ENCODE results near the gene CDC42EP2.

CDC42EP2 gene

DNA sequence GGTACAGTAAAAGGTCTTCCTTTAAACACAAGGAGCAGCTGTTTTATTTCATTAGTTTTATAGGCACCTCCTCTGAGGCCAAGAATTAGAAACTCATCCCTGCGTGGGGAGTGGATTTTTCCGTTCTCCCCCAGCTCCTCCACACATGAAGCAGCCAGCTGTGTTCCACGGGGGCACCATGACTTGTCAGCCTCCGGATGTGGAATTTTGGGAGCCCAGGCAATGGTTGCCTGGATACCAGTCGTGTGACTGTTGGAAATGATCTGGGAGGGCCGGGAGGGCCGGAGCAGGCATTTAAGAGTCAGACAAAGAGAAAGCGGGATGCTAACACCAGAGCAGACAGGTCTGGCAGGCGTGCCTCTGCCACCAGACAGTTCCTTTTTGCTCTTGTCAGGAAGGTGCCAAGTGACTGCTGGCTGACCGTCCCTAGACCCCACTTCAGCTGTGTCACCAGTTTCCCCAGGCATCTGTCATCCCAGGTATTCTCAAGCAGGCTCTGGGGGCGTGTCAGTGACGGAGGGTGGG lies 15.9 kb upstream of the CDC42EP2 start:
- no peak for DNase-seq

DNA sequence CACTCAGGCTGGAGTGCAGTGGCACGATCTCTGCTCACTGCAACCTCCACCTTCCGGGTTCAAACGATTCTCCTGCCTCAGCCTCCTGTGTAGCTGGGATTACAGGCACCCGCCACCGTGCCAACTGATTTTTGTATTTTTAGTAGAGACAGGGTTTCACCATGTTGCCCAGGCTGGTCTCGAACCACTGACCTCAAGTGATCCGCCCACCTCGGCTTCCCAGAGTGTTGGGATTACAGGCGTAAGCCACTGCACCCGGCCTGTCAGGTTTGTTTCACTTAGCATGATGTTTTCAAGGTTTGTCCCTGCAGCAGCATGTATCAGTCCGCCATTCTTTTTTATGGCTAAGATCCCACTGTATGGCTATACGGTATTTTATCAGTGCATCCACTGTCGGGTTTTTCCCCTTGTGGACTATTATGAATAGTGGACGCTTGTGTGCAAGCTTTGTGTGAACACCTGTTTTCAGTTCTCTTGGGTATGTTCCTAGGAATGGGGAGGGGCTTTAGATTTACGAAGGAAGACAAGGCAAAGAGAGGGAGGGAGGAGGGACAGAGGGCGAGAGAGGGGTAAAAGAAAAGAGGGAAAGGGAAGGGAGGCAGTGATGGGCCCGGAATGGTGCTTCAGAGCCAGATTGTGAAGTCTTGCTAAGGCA lies 13.9 kb upstream of the CDC42EP2 start:
- no peak for DNase-seq

DNA sequence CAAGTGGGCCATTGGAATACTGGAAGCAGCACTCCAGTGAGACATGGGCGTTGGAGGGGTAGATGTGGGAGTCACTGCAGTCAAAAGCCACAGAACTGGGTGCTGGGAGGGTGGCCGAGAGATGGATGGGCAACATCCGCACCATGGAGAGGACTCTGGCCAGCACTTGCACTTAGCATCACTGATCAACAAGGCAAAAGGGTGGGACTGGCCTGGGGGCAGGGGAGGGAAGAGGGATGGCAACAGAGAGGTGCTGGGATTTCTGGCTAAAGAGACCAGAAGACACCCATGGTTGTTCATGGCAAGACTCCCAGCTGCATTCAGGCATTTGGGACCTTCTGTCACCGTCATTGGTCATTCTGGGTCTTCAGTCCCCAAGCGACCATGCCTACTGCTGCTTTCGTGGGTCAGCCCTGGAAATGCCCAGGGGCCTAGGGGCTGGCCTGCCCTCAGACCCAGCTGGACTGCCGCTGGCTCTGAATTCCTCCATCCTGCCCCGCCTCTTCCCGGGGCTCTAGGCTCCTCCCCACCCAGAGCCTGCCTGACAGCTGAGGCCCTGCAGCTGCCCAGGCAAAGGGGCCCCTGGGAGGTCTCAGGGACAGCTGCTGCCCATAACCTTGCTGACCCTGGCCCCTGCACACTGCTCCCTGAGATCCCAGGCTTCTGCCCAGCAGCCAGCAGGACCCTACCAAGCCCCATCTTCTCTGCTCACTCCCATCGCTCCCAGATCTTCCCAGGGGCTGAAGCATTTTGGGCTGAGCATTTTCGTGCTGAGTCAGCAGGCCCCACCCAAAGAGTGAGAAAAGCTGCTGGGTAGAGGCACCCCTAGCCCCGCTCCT lies 13.0 kb upstream of the CDC42EP2 start:
- DNase-seq: no peak

DNA sequence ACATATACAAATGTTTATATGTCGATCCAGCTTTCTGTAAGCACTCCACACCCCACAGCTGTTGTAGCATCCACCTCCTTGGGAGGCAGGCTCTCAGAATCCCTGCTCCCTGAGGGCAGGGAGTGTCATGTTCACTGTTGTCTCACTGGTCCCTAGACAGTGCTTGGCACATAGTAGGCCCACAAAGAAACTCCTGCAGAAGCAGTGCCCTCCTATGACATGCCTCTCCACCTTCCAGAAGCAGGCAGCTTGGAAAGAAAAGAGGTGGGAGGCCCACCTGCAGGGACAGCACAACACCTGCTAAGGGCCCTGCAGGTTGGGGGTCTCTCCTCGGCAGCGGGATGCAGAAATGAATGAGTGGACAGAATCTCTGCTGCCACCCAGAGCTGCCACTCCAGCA lies 11.1 kb upstream of the CDC42EP2 start:
- no peak for DNase-seq

DNA sequence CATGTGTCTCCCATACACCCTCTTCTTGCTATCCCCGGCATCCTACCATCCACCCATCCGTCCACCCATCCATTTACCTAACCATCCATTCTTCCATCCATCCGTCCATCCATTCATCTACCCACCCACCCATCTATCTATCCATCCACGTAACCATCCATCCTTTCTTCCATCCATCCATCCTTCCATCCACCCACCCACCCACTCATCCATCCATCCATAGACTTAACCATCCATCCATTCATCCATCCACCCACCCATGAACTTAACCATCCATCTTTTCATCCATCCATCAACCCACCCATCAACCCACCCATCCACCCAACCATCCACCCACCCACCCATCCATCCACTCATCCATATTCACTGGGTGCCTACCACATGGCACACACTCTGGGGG lies 10.6 kb upstream of the CDC42EP2 start:
- DNase-seq: no peak

DNA sequence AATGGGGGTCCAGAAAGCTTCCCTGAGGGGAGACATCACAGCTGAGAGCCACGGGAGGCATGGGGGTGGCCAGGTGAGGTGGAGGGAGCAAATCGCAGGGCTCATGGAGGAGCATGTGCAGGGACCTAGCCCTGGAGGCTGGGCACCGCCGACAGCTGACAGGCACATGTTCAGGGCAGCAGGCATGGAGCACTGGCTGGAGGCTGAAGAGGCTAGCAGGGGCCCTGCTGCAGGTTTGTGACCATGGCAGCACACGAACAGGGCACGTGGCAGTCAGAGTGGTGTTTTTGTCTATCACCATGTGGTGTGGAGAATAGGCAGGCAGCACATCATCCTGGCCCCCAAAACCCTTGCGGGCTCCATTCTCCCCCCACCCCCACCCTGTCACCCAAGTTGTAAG lies 10.1 kb upstream of the CDC42EP2 start:
- no peak for DNase-seq

DNA sequence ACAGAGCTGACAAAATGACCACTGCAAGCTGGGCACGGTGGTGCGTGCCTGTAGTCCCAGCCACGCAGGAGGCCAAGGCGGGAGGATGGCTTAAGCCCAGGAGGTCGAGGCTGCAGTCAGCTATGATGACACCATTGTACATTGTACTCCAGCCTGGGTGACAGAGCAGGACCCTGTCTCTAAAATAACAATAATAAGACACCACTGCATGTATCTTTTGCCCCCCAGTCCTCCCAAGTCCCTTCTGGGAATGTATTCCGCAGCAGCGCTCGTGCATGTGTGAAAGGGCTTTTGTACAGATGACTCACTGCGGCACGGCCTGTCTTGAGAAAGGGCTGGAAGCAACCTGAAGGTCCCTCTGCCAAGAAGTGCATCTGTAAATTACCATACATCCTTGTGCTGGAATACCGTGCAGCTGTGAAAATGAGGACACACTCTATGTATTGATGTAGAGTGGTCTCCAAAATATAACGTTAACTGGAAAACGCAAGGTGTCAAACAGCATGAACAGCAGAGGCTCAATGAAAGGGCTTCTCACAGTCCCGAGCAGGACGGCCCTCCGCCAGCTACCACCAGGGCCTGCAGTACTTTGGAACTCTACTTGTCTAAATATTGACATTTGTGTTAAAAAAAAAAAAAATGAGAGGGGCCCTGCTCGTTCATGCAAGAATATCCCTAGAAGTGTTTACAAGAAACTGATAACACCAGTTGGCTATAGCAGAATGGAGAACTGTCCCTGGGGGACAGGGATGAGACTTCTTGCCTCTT lies 9.0 kb upstream of the CDC42EP2 start:
- no peak for DNase-seq

DNA sequence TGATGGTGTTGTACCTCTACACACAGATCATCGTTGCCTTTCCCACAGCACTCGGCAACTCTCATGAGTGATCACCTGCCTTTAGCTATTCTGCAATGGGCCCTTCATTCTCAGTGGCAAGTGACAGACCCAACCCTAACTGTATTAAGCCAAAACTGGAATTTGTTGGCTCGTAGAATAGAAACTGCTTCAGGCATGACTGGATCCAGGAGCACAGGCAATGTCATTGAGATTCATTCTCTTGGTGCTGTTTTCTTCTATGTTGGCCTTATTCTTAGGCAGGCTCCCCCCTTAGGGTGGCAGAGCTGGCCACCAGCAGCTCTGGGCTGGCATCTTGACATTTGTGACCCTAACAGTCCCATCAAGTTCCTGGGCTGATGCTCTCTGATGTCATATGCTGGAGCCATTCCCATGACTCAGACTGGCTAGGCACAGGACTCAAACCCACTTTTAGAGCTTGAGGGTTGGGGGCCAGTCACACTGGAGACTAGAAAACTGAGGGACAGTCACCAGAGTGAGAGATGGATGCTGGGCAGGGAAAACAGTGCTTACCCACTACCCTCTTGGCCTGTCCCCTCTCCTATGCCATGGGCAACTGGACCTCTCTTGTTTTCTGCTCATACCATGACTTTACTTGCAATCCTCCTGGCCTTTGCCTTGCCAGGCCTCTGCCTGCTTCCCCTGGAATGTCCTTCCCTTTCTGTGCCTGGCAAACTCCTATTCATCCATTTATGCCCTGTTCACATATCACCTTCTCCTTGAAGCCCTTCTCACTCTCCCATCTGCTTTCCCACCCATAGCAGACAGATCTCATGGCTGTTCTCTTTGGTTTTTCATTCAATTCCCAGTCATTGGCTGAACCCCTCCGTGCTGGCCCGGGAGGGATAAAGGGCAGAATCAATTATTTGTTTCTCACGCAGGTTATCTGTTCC lies 7.1 kb upstream of the CDC42EP2 start:
- DNase-seq: no peak

DNA sequence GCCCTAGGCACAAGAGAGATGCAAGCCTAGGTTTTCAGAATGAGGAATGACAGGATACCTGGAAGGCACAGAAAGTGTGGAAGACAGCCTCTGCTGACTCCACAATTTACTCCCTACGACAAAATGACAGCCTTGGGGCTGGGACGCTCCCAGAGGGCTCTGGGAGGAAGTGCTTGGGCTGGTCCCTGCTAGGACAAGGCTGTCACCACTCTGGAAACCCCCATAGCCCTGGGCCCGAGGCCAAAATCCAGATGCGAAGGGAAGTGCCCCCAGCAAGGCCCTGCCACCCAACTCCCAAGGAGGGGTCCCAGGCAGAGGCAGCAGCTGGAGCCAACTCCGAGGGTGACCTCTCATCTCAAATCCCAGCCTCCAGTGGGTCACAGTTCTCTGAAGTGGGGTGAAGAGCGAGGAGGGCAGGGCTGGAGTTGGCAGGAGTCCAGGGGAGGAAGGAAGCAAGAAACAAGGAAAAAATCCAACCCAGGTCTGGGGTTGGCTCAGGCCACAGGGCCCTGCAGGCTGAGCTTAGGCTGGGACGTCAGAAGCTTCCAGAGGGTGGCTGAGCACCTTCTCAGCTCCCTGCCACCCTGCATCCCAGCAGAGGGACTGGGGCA lies 6.3 kb upstream of the CDC42EP2 start:
- DNase-seq: no peak

DNA sequence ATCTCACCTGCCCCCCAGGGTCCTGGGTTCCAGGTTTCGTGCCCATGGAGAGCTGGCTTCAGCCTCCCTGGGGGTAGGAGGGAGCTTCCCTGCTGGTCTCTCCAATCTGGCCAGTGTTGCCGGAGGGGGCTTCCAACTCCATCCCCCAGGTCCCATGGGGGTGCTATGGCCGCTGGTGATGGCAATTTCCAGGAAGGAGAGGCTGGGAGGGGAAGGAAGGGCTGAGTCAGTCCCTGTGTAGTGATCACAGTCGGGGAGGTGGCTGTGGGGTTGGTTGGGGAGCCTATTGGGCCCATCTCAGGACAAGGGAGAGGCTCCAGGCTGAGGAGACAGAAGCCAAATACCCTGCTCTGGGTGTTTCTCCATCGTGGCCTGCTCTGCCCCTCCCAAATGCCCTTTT lies 5.7 kb upstream of the CDC42EP2 start:
- no peak for DNase-seq

DNA sequence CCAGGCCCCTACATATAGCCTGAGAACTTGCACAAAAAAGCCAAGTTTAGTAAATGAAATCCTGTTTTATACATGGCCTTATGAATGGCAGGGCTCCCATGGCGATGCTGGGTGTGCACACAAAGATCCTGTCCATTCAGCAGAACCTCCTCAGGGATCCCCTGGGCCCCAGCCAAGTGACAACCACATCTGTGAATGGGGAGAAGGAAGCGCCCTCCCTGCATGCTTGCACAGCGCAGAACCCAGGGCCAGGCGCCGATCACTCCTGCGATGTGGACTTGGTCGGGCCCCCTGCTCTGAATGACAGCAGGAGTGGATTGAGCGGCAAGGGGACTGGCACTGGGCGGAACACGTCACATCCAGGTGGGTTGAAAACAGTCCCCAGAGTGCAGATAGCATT lies 4.5 kb upstream of the CDC42EP2 start:
- DNase-seq: no peak

DNA sequence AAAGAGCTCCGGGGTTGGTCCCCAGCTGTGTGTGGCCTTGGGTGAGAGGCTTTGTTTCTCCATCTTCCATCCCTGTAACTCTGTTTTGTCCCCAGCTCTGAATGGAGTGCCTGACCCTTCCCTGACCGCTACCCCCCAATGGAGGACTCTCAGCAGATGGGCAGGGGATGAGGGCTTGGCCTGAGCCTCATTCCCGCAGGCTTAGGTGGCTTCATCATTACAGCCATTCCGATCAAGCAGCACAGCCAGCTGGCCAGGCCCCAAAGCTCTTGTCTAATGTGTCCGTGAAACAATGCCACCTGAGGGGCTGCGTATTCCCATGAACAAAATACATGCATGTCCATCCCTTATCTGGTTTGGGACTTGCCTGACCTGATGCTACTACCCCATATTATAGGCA lies 3.9 kb upstream of the CDC42EP2 start:
- DNase-seq: no peak

DNA sequence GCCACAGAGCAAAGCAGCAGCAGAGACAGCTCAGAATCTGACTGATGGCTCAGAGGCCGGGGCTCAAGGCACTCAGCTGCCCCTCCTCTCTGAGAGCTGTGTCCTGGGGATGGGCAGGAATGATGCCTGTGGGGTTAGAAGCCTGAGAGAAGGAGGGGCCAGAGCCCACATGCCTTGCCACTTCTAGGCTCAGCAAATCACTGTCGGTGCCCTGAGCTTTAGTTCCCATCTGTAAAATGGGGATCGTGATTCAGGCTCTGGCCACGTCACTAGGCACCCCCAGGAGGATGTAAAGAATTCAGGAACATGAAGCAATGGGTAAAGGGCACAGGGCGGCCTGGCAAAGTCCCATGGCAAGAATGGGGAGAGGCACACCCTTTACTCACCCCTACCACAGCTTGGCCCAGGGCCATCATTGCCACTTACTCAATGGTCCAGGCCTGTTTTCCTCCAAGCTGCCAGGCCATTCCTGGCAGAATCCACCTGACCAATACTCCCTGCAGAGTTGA lies 3.4 kb upstream of the CDC42EP2 start:
- DNase-seq: no peak

DNA sequence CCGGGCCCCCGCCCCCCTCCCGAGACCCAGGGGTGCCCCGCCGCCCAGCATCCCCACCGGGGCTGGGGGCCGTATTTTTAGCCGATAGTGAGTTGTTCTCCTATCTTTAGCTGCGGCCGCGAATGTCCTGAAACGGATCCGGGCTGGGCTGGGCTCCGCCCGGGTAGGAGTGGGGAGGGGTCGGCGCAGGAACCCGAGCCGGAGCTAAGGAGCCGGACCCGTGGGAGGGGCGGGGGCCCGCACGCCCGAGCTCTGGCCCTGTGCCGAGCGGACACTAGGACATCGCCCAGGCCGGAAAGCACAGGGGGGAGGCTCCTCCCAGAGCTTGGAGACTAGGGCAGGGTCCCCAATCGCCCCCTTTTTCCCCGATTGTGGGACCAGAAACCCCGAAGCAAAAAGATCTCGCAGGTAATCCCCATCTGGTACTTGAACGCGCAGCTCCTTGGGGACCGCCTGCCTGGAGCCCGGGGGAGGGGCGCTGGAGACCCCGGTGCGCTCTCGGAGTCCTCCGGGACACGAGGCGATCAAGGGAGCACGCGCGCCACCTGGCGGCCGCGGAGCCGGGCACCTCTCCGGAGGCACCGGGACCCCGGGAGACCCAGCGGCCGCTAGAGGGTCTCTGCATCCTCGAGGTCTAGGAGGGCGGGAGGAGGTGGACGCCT lies 669 bp downstream of the CDC42EP2 start:
- DNase-seq: no peak

DNA sequence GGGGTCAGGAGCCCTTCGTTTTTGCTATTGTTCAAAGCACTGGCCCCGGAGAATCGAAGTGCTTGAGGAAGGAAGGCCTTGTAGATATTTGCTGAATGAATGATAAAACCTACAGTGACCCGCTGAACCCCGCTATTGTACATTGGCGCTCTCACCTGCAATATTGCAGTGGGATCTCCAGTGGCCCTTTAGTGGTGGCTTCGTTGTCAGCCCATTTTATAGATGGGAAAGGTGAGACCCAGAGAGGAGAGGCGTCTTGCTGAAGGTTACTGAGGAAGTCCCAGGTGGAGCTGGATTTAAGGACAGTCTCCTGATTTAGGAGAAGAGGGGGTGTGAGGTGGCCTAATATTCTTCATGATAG lies 1.2 kb downstream of the CDC42EP2 start:
- DNase-seq: no peak

DNA sequence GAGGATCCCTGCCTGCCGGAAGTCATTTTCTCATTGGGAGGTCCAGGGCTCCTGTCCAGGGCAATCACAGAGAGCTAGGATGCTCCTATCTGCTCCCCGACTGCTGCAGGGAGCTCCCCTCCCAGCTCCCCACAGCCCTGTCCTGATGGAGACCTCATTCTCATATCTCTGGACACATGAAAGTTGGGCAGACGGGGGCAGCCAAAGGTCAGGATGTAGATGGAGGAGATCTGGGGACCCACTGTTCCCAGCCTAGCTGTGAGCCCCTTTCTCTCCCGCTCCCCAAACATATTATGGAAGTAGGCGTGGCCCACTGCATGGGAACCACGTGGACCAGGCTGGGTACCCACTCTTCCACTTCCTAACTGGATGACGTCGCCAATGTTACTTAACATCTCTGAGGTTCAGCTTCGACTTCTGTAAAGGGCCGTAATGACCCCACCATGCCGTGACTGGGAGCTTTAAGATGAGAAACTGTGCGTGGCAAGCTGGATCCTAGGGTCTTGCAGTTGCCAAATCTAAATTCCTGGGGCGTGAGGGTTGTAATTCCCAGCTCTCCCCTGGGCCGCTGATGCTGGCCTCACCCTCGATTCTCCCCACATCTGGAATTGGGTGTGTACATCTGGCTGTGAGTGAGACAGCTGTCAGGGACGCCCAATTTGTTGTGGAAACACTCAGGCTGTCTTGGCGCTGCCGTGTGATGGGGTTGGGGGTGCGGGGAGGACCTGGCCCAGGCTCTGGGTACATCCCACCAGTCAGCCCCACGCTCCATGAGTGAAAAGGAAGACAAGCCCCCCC lies 1.8 kb downstream of the CDC42EP2 start:
- DNase-seq: no peak

DNA sequence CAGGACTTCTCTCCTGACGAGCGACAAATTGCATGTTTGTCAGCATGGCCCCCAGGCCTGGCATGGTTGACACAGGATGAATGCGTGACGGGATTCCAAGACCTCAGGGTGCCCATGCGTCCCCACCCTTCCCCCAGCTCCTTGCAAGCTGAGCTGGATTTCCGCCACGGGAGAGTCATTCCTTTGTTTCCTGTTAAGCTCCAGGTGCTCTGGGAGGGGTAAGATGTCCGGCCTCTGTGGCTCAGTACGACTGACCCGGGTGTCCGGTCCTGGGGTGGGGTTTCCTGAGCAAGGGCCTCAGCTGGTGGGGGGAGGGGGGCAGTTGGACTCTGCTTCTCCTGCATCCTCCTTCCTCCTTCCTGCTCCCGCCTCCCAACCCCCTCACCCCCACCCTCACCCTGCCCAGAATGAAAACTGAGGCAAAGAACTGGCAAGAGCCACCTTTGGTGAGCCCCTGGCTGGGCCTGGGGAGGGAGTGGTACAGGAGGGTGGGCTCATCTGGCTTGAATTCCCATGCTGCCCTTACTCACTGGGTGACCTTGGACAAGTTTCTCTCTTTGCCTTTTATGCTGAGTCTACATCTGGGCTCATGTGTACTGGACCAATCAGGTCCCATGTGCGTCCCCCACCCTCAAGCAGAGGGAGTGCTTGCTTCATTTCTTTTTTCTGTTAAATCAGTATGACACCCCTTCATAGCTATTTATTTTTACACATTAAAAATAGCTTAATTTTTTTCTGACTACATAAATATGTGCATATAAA lies 2.5 kb downstream of the CDC42EP2 start:
- DNase-seq: no peak

DNA sequence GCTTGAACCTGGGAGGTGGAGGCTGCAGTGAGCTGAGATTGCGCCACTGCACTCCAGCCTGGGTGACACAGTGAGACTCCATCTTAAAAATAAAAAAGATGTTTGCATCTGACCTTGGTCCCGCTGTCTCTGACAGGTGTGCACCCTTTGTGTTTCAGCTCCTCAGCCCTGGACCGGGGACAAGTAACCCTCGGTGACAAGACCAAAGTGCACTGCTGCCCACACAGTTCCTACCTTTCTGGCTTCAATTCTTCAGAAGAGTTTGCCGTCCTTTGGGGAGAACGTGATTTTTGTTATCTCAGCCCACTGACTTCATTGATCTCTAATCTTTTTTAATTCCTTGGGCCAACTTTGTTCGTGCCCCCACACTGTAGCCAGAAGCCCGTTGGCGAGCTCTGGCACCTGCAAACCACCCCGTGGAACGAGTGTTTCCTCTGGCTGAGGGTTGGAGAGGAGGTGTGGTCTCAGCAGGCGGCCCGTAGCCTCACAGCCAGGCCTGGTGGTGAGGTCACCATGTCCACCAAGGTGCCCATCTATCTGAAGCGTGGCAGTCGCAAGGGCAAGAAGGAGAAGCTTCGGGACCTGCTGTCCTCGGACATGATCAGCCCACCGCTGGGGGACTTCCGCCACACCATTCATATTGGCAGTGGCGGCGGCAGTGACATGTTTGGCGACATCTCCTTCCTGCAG lies 5.9 kb downstream of the CDC42EP2 start:
- DNase-seq: no peak

DNA sequence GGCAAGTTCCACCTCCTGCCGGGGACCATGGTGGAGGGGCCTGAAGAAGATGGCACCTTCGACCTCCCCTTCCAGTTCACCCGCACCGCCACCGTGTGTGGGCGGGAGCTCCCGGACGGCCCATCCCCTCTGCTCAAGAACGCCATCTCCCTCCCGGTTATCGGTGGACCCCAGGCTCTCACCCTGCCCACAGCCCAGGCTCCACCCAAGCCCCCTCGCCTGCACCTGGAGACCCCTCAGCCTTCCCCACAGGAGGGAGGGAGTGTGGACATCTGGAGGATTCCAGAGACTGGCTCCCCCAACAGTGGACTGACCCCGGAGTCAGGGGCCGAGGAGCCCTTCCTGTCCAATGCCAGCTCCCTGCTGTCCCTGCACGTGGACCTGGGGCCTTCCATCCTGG lies 6.4 kb downstream of the CDC42EP2 start:
- no peak for DNase-seq
